CD4-positive, alpha-beta T cell treated with Interleukin-4 for 1 hour (primary cell): ENCODE results near the gene FBN1.

ENCODE experiments used
- DNase-seq, 2 donors: peaks; one replicate each; pipeline ENCODE4 v3.0.0-alpha.2; 2020 to 2022

The FBN1 gene

GRCh38 chr15:48645558-48646330 lies at the start of gene FBN1:
Gene FBN1, minus strand, starts transcription at chr15:48645709. Its CDS starts 940 bp downstream, at chr15:48644769.
- DNase-seq = no peak

GRCh38 chr15:48693484-48693883 lies 48.0 kb upstream of the FBN1 start:
- DNase-seq = no peak

- DNase-seq = no peak
Measured at GRCh38 chr15:48688493-48688892, 43.0 kb upstream of the FBN1 start.

- no peak for DNase-seq
Measured at GRCh38 chr15:48683991-48684765, 38.7 kb upstream of the FBN1 start.

- no peak for DNase-seq
Measured at GRCh38 chr15:48682942-48683651, 37.6 kb upstream of the FBN1 start.

- DNase-seq = no peak
Measured at GRCh38 chr15:48681353-48681752, 35.8 kb upstream of the FBN1 start.

GRCh38 chr15:48680841-48681240 lies 35.3 kb upstream of the FBN1 start:
- no peak for DNase-seq

GRCh38 chr15:48679952-48680351 lies 34.4 kb upstream of the FBN1 start:
- DNase-seq = no peak

GRCh38 chr15:48678851-48679250 lies 33.3 kb upstream of the FBN1 start:
- DNase-seq = no peak

GRCh38 chr15:48677821-48678220 lies 32.3 kb upstream of the FBN1 start:
- no peak for DNase-seq

GRCh38 chr15:48675436-48675835 lies 29.9 kb upstream of the FBN1 start:
- no peak for DNase-seq

GRCh38 chr15:48674876-48675275 lies 29.4 kb upstream of the FBN1 start:
- no peak for DNase-seq

GRCh38 chr15:48672206-48672605 lies 26.7 kb upstream of the FBN1 start:
- no peak for DNase-seq

GRCh38 chr15:48671103-48672022 lies 25.9 kb upstream of the FBN1 start:
- no peak for DNase-seq

- DNase-seq = no peak
Measured at GRCh38 chr15:48667701-48668100, 22.2 kb upstream of the FBN1 start.

GRCh38 chr15:48664436-48664835 lies 18.9 kb upstream of the FBN1 start:
- DNase-seq = no peak

GRCh38 chr15:48657950-48658591 lies 12.6 kb upstream of the FBN1 start:
- DNase-seq = no peak

GRCh38 chr15:48654801-48655200 lies 9.3 kb upstream of the FBN1 start:
- DNase-seq = no peak

- no peak for DNase-seq
Measured at GRCh38 chr15:48653913-48654670, 8.6 kb upstream of the FBN1 start.

GRCh38 chr15:48653216-48653615 lies 7.7 kb upstream of the FBN1 start:
- DNase-seq = no peak

- no peak for DNase-seq
Measured at GRCh38 chr15:48652510-48653076, 7.1 kb upstream of the FBN1 start.
